Body of pancreas (tissue), 4 donors: ENCODE data around the gene RMRP.

Experiments used
- POLR2A ChIP-seq, 3 donors: fragments of 450-650 bp; IDR thresholded peaks; one replicate each; pipeline ENCODE4 v1.6.1; 2016; ENCODE audit warnings: antibody characterized with exemption in 3 of 3, mild to moderate bottlenecking in 2 of 3
- TF ChIP-seq, protein P1 (sequence below), 7 experiments: fragments of 450-650 bp in 4 of 7; fragments of 200-600 bp in 3 of 7; sonication (generic) in 3 of 7; IDR thresholded peaks; one replicate each; pipeline ENCODE4 v1.5.1; 2016 to 2019; ENCODE audit warnings: antibody characterized with exemption in 7 of 7

DNA sequence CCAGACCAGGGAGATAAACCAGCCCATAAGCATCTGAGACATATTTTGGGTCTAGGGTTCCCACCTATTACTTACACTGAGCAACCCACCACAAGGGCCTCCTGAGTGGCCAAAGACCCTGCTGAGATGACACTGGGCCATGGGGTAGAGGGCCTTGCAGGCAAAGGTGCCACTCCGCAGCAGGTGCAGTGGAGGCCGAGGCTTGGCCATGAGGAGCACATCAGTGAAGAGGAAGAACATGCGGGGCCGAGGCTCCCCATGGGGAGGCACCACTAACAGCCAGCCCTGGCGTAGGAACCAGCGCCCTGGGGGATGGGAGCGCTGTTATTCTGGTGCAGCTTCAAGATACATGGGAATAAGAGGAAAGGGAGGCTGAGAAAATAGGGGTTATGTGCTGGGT lies 4.6 kb upstream of the RMRP start:
- TF ChIP-seq POLR2A (IDR thresholded peaks at IDR 0.05): no peak
- TF ChIP-seq, protein P1, sequence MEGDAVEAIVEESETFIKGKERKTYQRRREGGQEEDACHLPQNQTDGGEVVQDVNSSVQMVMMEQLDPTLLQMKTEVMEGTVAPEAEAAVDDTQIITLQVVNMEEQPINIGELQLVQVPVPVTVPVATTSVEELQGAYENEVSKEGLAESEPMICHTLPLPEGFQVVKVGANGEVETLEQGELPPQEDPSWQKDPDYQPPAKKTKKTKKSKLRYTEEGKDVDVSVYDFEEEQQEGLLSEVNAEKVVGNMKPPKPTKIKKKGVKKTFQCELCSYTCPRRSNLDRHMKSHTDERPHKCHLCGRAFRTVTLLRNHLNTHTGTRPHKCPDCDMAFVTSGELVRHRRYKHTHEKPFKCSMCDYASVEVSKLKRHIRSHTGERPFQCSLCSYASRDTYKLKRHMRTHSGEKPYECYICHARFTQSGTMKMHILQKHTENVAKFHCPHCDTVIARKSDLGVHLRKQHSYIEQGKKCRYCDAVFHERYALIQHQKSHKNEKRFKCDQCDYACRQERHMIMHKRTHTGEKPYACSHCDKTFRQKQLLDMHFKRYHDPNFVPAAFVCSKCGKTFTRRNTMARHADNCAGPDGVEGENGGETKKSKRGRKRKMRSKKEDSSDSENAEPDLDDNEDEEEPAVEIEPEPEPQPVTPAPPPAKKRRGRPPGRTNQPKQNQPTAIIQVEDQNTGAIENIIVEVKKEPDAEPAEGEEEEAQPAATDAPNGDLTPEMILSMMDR (IDR thresholded peaks at IDR 0.05): no peak
